CD1c-positive myeloid dendritic cell (primary cell): Measurements from ENCODE around the gene GPR50.

Experiments used
- DNase-seq: peaks from one replicate; pipeline ENCODE4 v3.0.0-alpha.2; 2016; ENCODE audit errors: extremely low spot score

GPR50 gene

GRCh38 chrX:151176231-151176750 is at the start of gene GPR50:
TSS of gene GPR50 (plus strand) at chrX:151176584. CDS start at chrX:151176722, 138 bp downstream.
- DNase-seq = no peak

GRCh38 chrX:151132531-151132930 is 43.9 kb upstream of the GPR50 start:
- no peak for DNase-seq

DNA sequence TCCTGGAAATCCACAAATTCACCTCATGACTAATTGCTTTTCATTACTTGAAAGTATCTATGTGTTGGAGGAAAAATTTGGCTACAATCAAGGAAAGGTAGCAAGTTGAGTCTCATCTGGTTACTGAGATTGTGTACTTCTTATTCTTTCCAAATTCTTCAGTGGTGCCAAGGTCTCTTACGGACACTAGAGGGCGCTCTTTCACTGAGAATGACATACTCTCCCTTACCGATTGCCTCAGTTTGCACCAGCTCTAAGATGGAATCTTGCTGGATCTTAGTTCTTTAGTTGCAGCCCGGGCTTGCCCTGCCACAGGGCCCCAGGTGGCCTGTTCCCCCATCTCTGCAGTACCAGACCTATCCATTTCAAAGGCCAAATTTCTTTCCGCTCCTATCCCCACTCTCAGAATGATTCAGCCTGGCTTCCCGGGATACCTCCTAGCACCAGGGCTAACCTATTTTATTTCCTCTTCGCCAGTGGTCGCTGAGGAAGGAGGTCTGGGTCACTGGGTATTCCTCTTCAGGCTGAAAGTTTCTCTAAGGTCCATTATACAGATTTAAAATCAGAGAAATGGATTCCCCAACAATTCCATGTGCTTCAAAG is 24.6 kb upstream of the GPR50 start:
- DNase-seq = peak; percentile 55

GRCh38 chrX:151153086-151153485 is 23.3 kb upstream of the GPR50 start:
- DNase-seq = no peak

- DNase-seq = no peak
Observed at GRCh38 chrX:151153667-151154066, 22.7 kb upstream of the GPR50 start.

DNA sequence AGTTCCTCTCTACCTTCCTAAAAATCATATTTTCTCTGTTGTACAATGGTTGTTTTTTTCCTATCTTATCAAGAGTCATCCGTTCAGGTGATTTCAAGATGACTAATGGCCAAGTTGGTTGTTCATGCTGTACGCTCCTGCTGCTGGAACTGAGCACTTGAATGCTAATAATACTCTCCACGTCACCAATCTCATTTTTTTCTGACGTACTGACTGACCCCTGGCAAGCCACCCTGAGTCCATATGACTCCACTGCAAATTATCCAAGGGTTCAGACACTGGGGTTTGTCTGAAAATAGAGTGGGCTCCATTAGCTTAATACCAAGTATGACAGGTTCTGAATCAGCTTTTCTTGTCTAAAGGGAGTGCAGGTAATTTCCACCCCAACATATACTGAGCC is 21.1 kb upstream of the GPR50 start:
- DNase-seq = no peak

DNA sequence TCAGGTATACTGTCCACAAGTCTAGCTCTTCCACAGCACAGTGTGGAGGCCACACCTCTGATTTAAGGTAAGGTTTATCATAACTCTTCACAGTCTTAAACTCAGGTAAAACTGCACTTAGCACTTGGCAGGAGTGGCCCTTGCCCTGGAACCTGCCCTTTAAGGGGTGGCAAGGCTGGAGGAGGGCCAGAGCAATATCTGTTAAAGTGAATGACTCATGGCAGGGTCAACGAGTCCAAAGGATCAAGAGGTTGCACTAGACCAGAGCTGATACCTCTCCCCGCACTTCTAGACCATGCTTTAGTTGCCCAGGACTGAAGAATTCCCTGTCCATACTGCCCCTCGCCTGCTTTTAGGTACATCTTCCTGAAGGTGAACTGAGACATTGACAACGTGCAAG is 14.7 kb upstream of the GPR50 start:
- DNase-seq = no peak

GRCh38 chrX:151167791-151168345 is 8.5 kb upstream of the GPR50 start:
- DNase-seq = peak; percentile 1

DNA sequence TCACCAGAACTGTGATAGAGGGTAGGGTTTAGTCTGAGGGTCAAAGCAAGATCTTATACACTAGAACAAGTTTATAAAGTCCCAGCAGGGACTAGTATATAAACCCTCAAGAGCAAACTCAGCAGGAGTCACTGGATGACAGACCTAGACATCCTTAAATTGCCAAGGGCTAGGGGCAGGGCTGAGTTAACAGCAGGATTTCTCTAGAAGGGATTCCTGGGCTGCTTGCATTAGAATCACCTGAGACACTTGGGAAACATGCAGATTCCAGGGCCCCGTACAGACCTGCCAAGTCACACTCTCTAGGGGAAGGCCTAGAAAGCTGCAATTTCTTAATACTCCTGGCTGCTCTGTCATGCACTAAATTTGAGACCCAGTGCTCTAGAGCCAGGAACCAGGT is 6.6 kb upstream of the GPR50 start:
- no peak for DNase-seq

GRCh38 chrX:151174581-151175282 is 1.7 kb upstream of the GPR50 start:
- DNase-seq = no peak

GRCh38 chrX:151175283-151176062 is 911 bp upstream of the GPR50 start:
- no peak for DNase-seq

DNA sequence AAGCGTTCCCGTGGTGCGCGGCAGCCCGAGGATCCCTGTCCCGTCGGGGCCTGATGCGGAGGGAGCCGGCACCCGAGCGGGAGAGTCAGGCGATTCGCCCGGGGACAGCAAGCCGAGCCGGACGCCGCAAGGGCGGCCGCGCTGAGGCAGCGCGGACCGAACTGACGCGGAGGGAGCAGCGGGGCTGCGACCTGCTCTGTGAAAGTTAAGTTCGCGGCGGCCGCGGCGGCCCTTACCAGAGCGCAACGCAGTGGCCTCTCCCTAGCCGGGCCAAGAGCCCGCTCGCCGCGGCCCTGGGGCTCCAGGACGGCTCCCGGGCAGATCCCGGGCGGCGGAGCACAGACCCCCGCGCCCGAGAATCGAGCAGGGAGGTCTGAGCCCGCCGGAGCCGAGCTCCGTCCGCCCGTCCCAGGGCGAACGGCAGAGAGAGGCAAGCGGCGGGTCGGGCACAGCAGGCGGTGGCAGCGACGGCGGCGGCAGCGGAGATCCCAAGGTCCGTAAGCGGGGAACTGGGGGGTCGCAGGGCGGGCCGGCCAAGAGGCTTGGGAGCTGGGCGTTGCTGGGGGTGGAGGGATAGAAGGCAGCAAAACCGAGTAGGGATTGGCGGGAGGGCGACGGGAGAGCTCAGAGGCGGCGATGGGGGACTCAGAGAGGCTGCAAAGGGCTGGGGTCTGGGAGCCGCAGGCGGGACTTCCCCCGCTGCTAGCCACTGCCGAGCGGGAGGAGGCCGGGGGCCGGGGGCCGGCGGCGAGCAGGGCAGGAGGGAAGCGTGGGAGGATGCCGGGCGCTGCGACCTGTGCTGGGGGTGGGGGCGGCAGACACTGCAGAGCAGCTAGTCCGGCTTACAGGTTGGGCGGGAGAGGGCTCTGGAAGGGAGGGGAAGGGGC is 1.0 kb downstream of the GPR50 start:
- DNase-seq = no peak

- DNase-seq = no peak
Observed at GRCh38 chrX:151178746-151179145, 2.4 kb downstream of the GPR50 start.

GRCh38 chrX:151180400-151180799 is 4.0 kb downstream of the GPR50 start:
- no peak for DNase-seq

- DNase-seq = no peak
Observed at GRCh38 chrX:151181088-151181487, 4.7 kb downstream of the GPR50 start.

- DNase-seq = no peak
Observed at GRCh38 chrX:151183233-151183753, 6.9 kb downstream of the GPR50 start.

GRCh38 chrX:151183912-151184565 is 7.7 kb downstream of the GPR50 start:
- DNase-seq = no peak

DNA sequence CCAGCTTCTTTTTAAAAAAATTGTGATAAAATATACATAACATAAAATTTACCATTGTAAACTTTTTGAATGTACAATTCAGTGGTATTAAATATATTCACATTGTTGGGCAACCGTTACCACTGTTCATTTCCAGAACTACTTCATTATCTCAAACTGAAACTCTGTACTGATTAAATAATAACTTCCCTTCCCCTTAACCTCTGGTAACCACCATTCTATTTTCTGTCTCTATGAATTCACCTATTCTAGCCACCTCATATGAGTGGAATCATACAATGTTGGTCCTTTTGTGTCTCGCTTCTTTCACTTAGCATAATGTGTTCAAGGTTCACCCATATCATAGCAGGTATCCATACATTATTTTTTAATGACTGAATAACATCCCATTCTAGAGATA is 8.3 kb downstream of the GPR50 start:
- DNase-seq = no peak

GRCh38 chrX:151206871-151207270 is 30.5 kb downstream of the GPR50 start:
- no peak for DNase-seq

DNA sequence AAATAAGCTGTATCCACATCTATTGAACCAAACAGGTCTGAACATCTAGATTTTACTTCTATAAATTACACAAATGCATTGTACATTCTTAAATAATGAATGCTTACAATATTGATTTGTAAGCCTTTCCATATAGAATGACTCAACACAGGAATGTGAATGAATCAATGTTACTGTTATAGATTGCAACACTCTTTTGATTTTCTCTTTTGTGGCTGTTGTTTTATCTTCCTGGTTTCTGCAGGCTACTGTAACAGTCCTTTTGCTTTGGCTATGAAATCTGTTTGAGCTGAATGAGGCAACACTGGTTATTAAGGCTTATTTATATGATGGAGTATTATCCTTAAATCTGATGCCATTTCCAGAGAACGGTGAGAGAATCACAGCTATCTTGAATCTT is 49.5 kb downstream of the GPR50 start:
- no peak for DNase-seq

DNA sequence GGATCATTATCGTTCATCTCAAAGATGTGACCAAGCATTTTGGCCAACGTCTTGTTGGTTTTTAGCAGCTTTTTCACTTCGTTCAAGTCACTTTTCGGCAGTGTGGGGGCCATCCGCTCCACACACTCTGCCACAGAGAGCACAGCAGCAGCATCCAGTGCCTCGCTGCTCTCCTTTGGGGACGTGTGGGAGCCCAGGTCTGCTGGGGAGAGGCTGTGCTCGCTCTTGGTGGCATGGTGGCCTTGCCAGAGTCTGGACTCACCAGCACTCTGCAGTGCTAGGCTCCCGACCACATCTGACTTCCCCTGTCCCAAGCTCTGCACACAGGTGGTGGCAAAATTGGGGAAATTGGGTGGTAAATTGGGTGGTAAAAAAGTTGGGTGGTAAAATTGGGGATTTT is 50.6 kb downstream of the GPR50 start:
- no peak for DNase-seq
